ENCODE measurements around the gene ABAT. TPM values are rescaled to one million over a fixed set of nuclear protein-coding genes. Genes with fewer than 3 reads are reported as not detected.

ABAT gene
- total and polyA plus RNA-seq, 10 of the 15 experiments (the other 5 are each of a cell fraction or from before 2014, with no cell fraction given), result 1.0 to 10.6 (median 1.9) TPM

GRCh38 chr16:8641671-8642070 is 32.7 kb upstream of the ABAT start:
- TF ChIP-seq POLR2A (IDR thresholded peaks at IDR 0.05; ENCODE audit: low read depth, low read length), result no peak
- no peak for TF ChIP-seq ZNF24 (IDR thresholded peaks at IDR 0.05)
- TF ChIP-seq ZNF592 (IDR thresholded peaks at IDR 0.05), result no peak
- TF ChIP-seq, protein P1, sequence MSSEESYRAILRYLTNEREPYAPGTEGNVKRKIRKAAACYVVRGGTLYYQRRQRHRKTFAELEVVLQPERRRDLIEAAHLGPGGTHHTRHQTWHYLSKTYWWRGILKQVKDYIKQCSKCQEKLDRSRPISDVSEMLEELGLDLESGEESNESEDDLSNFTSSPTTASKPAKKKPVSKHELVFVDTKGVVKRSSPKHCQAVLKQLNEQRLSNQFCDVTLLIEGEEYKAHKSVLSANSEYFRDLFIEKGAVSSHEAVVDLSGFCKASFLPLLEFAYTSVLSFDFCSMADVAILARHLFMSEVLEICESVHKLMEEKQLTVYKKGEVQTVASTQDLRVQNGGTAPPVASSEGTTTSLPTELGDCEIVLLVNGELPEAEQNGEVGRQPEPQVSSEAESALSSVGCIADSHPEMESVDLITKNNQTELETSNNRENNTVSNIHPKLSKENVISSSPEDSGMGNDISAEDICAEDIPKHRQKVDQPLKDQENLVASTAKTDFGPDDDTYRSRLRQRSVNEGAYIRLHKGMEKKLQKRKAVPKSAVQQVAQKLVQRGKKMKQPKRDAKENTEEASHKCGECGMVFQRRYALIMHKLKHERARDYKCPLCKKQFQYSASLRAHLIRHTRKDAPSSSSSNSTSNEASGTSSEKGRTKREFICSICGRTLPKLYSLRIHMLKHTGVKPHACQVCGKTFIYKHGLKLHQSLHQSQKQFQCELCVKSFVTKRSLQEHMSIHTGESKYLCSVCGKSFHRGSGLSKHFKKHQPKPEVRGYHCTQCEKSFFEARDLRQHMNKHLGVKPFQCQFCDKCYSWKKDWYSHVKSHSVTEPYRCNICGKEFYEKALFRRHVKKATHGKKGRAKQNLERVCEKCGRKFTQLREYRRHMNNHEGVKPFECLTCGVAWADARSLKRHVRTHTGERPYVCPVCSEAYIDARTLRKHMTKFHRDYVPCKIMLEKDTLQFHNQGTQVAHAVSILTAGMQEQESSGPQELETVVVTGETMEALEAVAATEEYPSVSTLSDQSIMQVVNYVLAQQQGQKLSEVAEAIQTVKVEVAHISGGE (CRISPR knock-in tag; IDR thresholded peaks at IDR 0.05), result no peak
- TF ChIP-seq MTA2 (IDR thresholded peaks at IDR 0.05; ENCODE audit: low read depth), result no peak
- no peak for TF ChIP-seq GATAD2B (conservative IDR thresholded peaks at IDR 0.05; ENCODE audit: low read depth)
- no peak for TF ChIP-seq FOXM1 (IDR thresholded peaks at IDR 0.05; ENCODE audit: low read depth, low read length)
- no peak for TF ChIP-seq EP300 (IDR thresholded peaks at IDR 0.05; ENCODE audit: borderline replicate concordance in 1 of 2, control insufficient read depth in 1 of 2, low read depth in 2 of 2, low read length in 2 of 2)
- no peak for TF ChIP-seq ESRRA (IDR thresholded peaks at IDR 0.05; ENCODE audit: low read length)
- TF ChIP-seq YY1 (IDR thresholded peaks at IDR 0.05; ENCODE audit: low read depth, low read length), result no peak
- TF ChIP-seq ZNF622 (IDR thresholded peaks at IDR 0.05), result no peak
- no peak for TF ChIP-seq SMAD5 (IDR thresholded peaks at IDR 0.05; ENCODE audit: low read depth)
- Histone ChIP-seq H3K79me2 (ENCODE audit: control insufficient read depth, insufficient read depth, low read length) (no peaks in the 10 kb centered on the region), H2AFZ (ENCODE audit: control insufficient read depth, low read depth, low read length) (no peak overlapping the region), H3K9me3 (replicated peaks; ENCODE audit: control insufficient read depth, insufficient read depth, low read length) (no peaks in the 10 kb centered on the region), H3K4me2 (ENCODE audit: control insufficient read depth, insufficient read depth) (no peak overlapping the region), H3K27ac (ENCODE audit: control insufficient read depth, insufficient read depth) (no peak overlapping the region), H3K36me3 (ENCODE audit: control insufficient read depth in 2 of 2, insufficient read depth in 2 of 2, low read length in 1 of 2) (peaks cover 21 to 24% of the 10 kb centered on the region in 2 experiments; a peak in 3 of 4 replicates), H3K9ac (ENCODE audit: control insufficient read depth, insufficient read depth, low read length) (no peak overlapping the region), H3K4me1 (ENCODE audit: control insufficient read depth, insufficient read depth, low read length) (no peaks in the 10 kb centered on the region), H4K20me1 (ENCODE audit: control insufficient read depth, insufficient read depth) (no peaks in the 10 kb centered on the region), H3K27me3 (replicated peaks in 1 of 2; ENCODE audit: control insufficient read depth in 2 of 2, insufficient read depth in 2 of 2, low read length in 1 of 2) (no peaks in the 10 kb centered on the region), H3K4me3 (no peak overlapping the region)
- BruUV-seq (replicated peaks), result no TSS peak
- CTCF ChIA-PET, result no interaction called here
- RAD21 ChIA-PET (ENCODE audit: unreplicated experiment), result no interaction called here
- FAIRE-seq (no peak), DNase-seq (ENCODE audit: low read depth, low spot score) (no peak), ATAC-seq (no peak)
- WGBS (ENCODE audit: insufficient coverage, insufficient replicate concordance, low lambda C conversion rate, missing lambda C conversion rate), result 75% methylated on average over 9 of the region's 9 CpGs
- POLR2A ChIA-PET, result no interaction called here
- intact Hi-C loops (cut with micrococcal nuclease; ENCODE audit: unreplicated experiment), result no loop called here
- in situ Hi-C loops (cut with MboI), result no loop called here
- SMC1A ChIA-PET (ENCODE audit: uncharacterized antibody, unreplicated experiment), result no interaction called here

Measured in GM12878 (cell line).